HEK293 (cell line): ENCODE measurements around the gene GAK.

ENCODE experiments used
- CTCF ChIP-seq: fragments of 450-650 bp; formaldehyde crosslinking; IDR thresholded peaks from 2 replicates; pipeline ENCODE4 v1.5.1; 2016; ENCODE audit warnings: missing biosample characterization, missing genetic modification characterization
- OVOL3 ChIP-seq: fragments of 450-650 bp; formaldehyde crosslinking; IDR thresholded peaks from 2 replicates; pipeline ENCODE4 v1.5.1; 2016; ENCODE audit warnings: missing biosample characterization, missing genetic modification characterization
- SETDB1 ChIP-seq: IDR thresholded peaks from one replicate; pipeline ENCODE4 v1.6.1; 2017; ENCODE audit warnings: mild to moderate bottlenecking, low read length, moderate library complexity, mixed read lengths; ENCODE audit not compliant: insufficient read length
- WT1 ChIP-seq: fragments of 450-650 bp; formaldehyde crosslinking; IDR thresholded peaks from 2 replicates; pipeline ENCODE4 v1.5.1; 2016; ENCODE audit warnings: missing biosample characterization, missing genetic modification characterization
- YY1 ChIP-seq: fragments of 450-650 bp; formaldehyde crosslinking; IDR thresholded peaks from 2 replicates; pipeline ENCODE4 v1.5.1; 2018; ENCODE audit warnings: missing biosample characterization, missing genetic modification characterization
- ZNF10 ChIP-seq: fragments of 450-650 bp; formaldehyde crosslinking; IDR thresholded peaks from 2 replicates; pipeline ENCODE4 v1.5.1; 2017; ENCODE audit warnings: missing biosample characterization, missing genetic modification characterization
- ZNF175 ChIP-seq: fragments of 450-650 bp; formaldehyde crosslinking; IDR thresholded peaks from 2 replicates; pipeline ENCODE4 v1.5.1; 2016; ENCODE audit warnings: missing biosample characterization, missing genetic modification characterization
- ZNF571 ChIP-seq: fragments of 450-650 bp; formaldehyde crosslinking; IDR thresholded peaks from 2 replicates; pipeline ENCODE4 v1.5.0; 2017; ENCODE audit warnings: missing biosample characterization, missing genetic modification characterization
- ZNF777 ChIP-seq: fragments of 450-650 bp; formaldehyde crosslinking; IDR thresholded peaks from 2 replicates; pipeline ENCODE4 v1.5.1; 2017; ENCODE audit warnings: missing biosample characterization, missing genetic modification characterization, borderline replicate concordance
- TF ChIP-seq, protein P1 (sequence below): fragments of 450-650 bp; formaldehyde crosslinking; IDR thresholded peaks from 2 replicates; pipeline ENCODE4 v1.5.1; 2016; ENCODE audit warnings: missing biosample characterization, missing genetic modification characterization

- no peak for TF ChIP-seq ZNF10 (tag by site-specific recombination)
- TF ChIP-seq WT1 (tag by site-specific recombination) = no peak
- no peak for TF ChIP-seq CTCF
- TF ChIP-seq, protein P1, sequence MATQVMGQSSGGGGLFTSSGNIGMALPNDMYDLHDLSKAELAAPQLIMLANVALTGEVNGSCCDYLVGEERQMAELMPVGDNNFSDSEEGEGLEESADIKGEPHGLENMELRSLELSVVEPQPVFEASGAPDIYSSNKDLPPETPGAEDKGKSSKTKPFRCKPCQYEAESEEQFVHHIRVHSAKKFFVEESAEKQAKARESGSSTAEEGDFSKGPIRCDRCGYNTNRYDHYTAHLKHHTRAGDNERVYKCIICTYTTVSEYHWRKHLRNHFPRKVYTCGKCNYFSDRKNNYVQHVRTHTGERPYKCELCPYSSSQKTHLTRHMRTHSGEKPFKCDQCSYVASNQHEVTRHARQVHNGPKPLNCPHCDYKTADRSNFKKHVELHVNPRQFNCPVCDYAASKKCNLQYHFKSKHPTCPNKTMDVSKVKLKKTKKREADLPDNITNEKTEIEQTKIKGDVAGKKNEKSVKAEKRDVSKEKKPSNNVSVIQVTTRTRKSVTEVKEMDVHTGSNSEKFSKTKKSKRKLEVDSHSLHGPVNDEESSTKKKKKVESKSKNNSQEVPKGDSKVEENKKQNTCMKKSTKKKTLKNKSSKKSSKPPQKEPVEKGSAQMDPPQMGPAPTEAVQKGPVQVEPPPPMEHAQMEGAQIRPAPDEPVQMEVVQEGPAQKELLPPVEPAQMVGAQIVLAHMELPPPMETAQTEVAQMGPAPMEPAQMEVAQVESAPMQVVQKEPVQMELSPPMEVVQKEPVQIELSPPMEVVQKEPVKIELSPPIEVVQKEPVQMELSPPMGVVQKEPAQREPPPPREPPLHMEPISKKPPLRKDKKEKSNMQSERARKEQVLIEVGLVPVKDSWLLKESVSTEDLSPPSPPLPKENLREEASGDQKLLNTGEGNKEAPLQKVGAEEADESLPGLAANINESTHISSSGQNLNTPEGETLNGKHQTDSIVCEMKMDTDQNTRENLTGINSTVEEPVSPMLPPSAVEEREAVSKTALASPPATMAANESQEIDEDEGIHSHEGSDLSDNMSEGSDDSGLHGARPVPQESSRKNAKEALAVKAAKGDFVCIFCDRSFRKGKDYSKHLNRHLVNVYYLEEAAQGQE (tag by site-specific recombination) = no peak
- no peak for TF ChIP-seq SETDB1
- TF ChIP-seq OVOL3 (tag by site-specific recombination) = no peak
- TF ChIP-seq ZNF175 (tag by site-specific recombination) = no peak
- TF ChIP-seq ZNF777 = no peak
- no peak for TF ChIP-seq ZNF571 (tag by site-specific recombination)
- TF ChIP-seq YY1 = no peak
These were observed 67.5 kb downstream of the GAK start for GRCh38 chr4:864456-865120.
